Right lobe of liver (tissue), 4 donors: ENCODE data around the gene GNB2.

Experiments used
- CTCF ChIP-seq, 4 donors: fragments of 200-600 bp in 3 of 4; fragments of 450-650 bp in 1 of 4; IDR thresholded peaks; one replicate each; pipeline versions ENCODE4 v1.5.1 to v1.8.0; 2016 to 2022; ENCODE audit warnings: antibody characterized with exemption in 4 of 4, mild to moderate bottlenecking in 2 of 4
- POLR2A ChIP-seq: fragments of 450-650 bp; IDR thresholded peaks from one replicate; pipeline ENCODE4 v1.6.1; 2017; ENCODE audit warnings: antibody characterized with exemption, mild to moderate bottlenecking
- donor health status: DM: no; HTN: no; CAD: no.
- donor health status: DM: no; HTN: no; CAD: no.
- donor health status: DM: no; HTN: yes; CAD: no.

DNA sequence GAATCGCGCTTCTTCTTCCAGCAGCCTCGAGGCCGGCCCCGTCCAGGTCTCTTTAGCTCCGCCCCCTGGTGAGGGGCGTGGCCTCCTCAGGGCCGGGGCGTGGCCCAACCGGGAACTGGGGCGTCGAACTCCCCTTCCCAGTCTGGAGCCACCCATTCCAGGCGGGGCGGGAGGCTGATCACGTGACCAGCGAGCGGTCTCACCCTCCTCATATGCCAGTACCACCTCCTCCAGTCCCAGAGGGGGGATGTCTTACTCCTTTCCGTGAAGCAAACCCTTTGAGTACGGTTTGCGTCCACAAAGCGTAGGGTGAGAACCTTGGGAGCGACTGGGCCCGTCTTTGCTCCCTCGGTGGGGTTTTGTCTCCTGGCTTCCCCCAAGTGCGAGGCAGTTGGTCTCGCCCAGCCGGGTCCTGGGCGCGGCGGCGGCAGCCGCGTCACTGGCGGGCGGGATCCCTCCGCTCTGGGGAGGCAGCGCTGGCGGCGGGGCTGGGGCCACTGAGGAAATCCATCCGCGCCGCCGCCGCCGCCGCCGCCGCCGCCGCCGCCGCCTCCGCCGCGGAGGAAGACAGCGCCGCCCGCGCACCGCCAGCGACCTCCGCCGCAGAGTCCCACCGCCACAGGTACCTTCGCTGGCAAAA lies at the start of gene GNB2:
- TF ChIP-seq POLR2A, result peak; percentile 88
- peak in 1 of 4 donors; percentile 11 for TF ChIP-seq CTCF (IDR thresholded peaks at IDR 0.05)
